GM23338 (cell line): ENCODE results near the gene CTDP1. TPM values are rescaled to one million over a fixed set of nuclear protein-coding genes. Genes with fewer than 3 reads are reported as not detected.

ENCODE experiments used
- ATAC-seq: fragments of 200-7000 bp; cut with Tn5 transposase; 3 replicates; pipeline ENCODE4 v1.9.1; 2020
- DNase-seq: peaks from one replicate; pipeline ENCODE4 v3.0.0-alpha.2; 2015; ENCODE audit warnings: low spot score
- H2AFZ ChIP-seq: fragments of 200-600 bp; sonication (generic); 2 replicates; pipeline ENCODE4 v1.8.0; 2016; ENCODE audit warnings: antibody characterized with exemption, mild to moderate bottlenecking, moderate library complexity
- H3F3A ChIP-seq: fragments of 200-600 bp; sonication (generic); replicated peaks from 2 replicates; pipeline ENCODE4 v1.8.0; 2017; ENCODE audit warnings: antibody characterized with exemption, mixed run types, low read depth
- H3K27ac ChIP-seq: fragments of 200-600 bp; sonication (generic); 2 replicates; pipeline ENCODE4 v1.6.1; 2016; ENCODE audit warnings: low read depth
- H3K27me3 ChIP-seq: fragments of 200-600 bp; sonication (generic); 2 replicates; pipeline ENCODE4 v1.8.0; 2016; ENCODE audit warnings: mild to moderate bottlenecking, mixed run types, moderate library complexity; ENCODE audit not compliant: insufficient read depth
- H3K36me3 ChIP-seq: fragments of 200-600 bp; sonication (generic); 2 replicates; pipeline ENCODE4 v1.8.0; 2016; ENCODE audit warnings: mild to moderate bottlenecking; ENCODE audit not compliant: insufficient read depth
- H3K4me1 ChIP-seq: fragments of 200-600 bp; sonication (generic); 2 replicates; pipeline ENCODE4 v1.8.0; 2016; ENCODE audit warnings: mild to moderate bottlenecking, moderate library complexity; ENCODE audit not compliant: insufficient read depth
- H3K4me2 ChIP-seq: fragments of 200-600 bp; sonication (generic); 2 replicates; pipeline ENCODE4 v1.7.1; 2017; ENCODE audit warnings: mixed run types
- H3K4me3 ChIP-seq: fragments of 200-600 bp; sonication (generic); 2 replicates; pipeline ENCODE4 v1.6.1; 2016; ENCODE audit warnings: mixed run types
- H3K79me2 ChIP-seq: fragments of 200-600 bp; sonication (generic); replicated peaks from 2 replicates; pipeline ENCODE4 v1.8.0; 2017; ENCODE audit warnings: mild to moderate bottlenecking; ENCODE audit not compliant: insufficient read depth
- H3K9me2 ChIP-seq: fragments of 200-600 bp; sonication (generic); 2 replicates; pipeline ENCODE4 v1.8.0; 2017; ENCODE audit not compliant: insufficient read depth
- H4K20me1 ChIP-seq: fragments of 200-600 bp; sonication (generic); replicated peaks from 2 replicates; pipeline ENCODE4 v1.8.0; 2017; ENCODE audit warnings: mild to moderate bottlenecking; ENCODE audit not compliant: insufficient read depth
- H3K27ac Mint-ChIP-seq: 2 replicates; pipeline ENCODE4 v1.8.0; 2020; ENCODE audit warnings: inconsistent platforms, mild to moderate bottlenecking, moderate library complexity, mixed read lengths
- H3K27me3 Mint-ChIP-seq: 3 replicates; pipeline ENCODE4 v1.8.0; 2022; ENCODE audit warnings: low read depth, mild to moderate bottlenecking, moderate library complexity, mixed read lengths, inconsistent platforms; ENCODE audit not compliant: insufficient read depth, poor library complexity
- H3K36me3 Mint-ChIP-seq: 3 replicates; pipeline ENCODE4 v1.8.0; 2021; ENCODE audit warnings: low read depth, mild to moderate bottlenecking, inconsistent platforms, moderate library complexity, mixed read lengths
- H3K4me1 Mint-ChIP-seq: 3 replicates; pipeline ENCODE4 v1.8.0; 2020; ENCODE audit warnings: mild to moderate bottlenecking, inconsistent platforms, mixed read lengths
- H3K4me3 Mint-ChIP-seq: 3 replicates; pipeline ENCODE4 v1.8.0; 2021; ENCODE audit warnings: moderate library complexity, mild to moderate bottlenecking, inconsistent platforms, mixed read lengths
- H3K9me3 Mint-ChIP-seq: 3 replicates; pipeline ENCODE4 v1.8.0; 2020; ENCODE audit warnings: moderate library complexity, mild to moderate bottlenecking, inconsistent platforms, mixed read lengths
- CREB1 ChIP-seq: fragments of 250-450 bp; sonication (Bioruptor Pico); IDR thresholded peaks from 2 replicates; pipeline ENCODE4 v1.5.0; 2020; ENCODE audit warnings: low read depth, mild to moderate bottlenecking, moderate library complexity
- EZH2 ChIP-seq: fragments of 200-600 bp; sonication (generic); IDR thresholded peaks from one replicate; pipeline ENCODE4 v1.8.0; 2017; ENCODE audit warnings: antibody characterized with exemption, mild to moderate bottlenecking, low read depth; ENCODE audit not compliant: unreplicated experiment
- JUNB ChIP-seq: IDR thresholded peaks from one replicate; pipeline ENCODE4 v1.6.1; 2016; ENCODE audit warnings: antibody characterized with exemption; ENCODE audit not compliant: unreplicated experiment
- NANOG ChIP-seq: IDR thresholded peaks from 2 replicates; pipeline ENCODE4 v1.6.1; 2016; ENCODE audit warnings: antibody characterized with exemption, borderline replicate concordance
- POLR2AphosphoS5 ChIP-seq: IDR thresholded peaks from 2 replicates; pipeline ENCODE4 v1.6.1; 2016; ENCODE audit warnings: antibody characterized with exemption, low read depth
- STAT1 ChIP-seq: IDR thresholded peaks from one replicate; pipeline ENCODE4 v1.6.1; 2016; ENCODE audit warnings: antibody characterized with exemption; ENCODE audit not compliant: unreplicated experiment
- ZNF114 ChIP-seq: fragments of 250-450 bp; sonication (Bioruptor Pico); IDR thresholded peaks from 2 replicates; pipeline ENCODE4 v1.5.0; 2020; ENCODE audit warnings: mild to moderate bottlenecking, moderate library complexity
- ZNF462 ChIP-seq: fragments of 250-450 bp; sonication (Bioruptor Pico); IDR thresholded peaks from 2 replicates; pipeline ENCODE4 v1.5.0; 2020; ENCODE audit warnings: mild to moderate bottlenecking, moderate library complexity
- polyA plus RNA-seq: library from polyadenylated mRNA; unstranded; fragments of >200 nt; fragmentation: Nextera tagmentation; extraction: Ambion mirVana; gene quantifications from 2 replicates; pipeline ENCODE4 v1.2.1, GENCODE V29; 2016
- total RNA-seq: library from RNA; depleted of rRNA; stranded (reverse); fragments of >200 nt; shearing (Covaris generic); gene quantifications from 2 replicates; pipeline ENCODE4 v1.2.3, GENCODE V29; 2014
- TF ChIP-seq, protein P1 (sequence below), 2 experiments: fragments of 200-600 bp in 1 of 2; sonication (generic) in 1 of 2; conservative IDR thresholded peaks; 2 replicates each; pipeline versions ENCODE4 v1.5.1 to v1.6.1; 2016 to 2017; ENCODE audit warnings: antibody characterized with exemption in 2 of 2, low read depth in 2 of 2, mild to moderate bottlenecking in 2 of 2, moderate library complexity in 1 of 2

CTDP1 gene
- total and polyA plus RNA-seq, 2 experiments from 2014 or later, result 9.4 to 51.6 TPM

DNA sequence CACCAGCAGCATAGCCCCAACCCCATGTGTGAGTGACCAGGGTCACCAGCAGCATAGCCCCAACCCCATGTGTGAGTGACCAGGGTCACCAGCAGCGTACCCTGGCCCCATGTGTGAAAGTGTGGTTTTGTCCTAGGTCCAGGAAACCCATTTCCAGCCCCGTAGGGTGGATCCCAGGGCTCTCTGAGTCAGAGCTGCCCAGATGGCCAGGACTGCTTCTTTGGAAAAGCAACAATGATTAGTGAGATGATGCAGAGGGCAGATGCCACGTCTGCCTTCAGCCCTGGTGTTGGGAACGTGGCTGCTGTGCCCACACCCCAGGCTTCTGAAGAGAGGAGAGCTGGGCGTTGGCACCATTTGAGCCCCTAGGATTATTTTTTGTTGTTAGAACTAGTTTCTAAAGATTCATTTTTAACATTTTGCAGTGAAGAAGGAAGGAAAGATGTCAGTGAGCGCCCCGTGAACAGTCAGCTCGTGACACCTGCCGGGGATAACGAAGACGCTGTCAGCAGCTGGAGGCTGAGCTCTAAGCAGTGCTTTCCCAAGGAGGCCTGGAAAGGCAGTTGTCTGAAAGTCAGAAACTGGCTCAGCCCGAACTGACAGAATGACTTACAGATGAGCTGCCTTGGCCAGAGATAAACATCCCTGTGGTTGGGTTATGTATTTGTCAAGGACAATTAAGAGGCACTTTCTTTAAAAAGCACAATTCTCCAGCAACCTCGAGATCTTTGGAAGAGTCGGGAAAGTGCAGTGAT lies 86.1 kb downstream of the CTDP1 start (continued):
- TF ChIP-seq ZNF462 (CRISPR knock-in tag), result no peak
- no peak for TF ChIP-seq NANOG
- TF ChIP-seq POLR2AphosphoS5, result no peak
- no peak for TF ChIP-seq CREB1 (CRISPR knock-in tag)

GRCh38 chr18:79766308-79766707 lies 86.7 kb downstream of the CTDP1 start:
- Histone ChIP-seq H3F3A (no peaks in the 10 kb centered on the region), H4K20me1 (no peaks in the 10 kb centered on the region), H3K9me2 (no peaks in the 10 kb centered on the region), H3K4me2 (no peak overlapping the region), H3K36me3 (no peaks in the 10 kb centered on the region), H2AFZ (no peak overlapping the region), H3K4me1 (no peaks in the 10 kb centered on the region), H3K4me3 (no peak overlapping the region), H3K79me2 (no peaks in the 10 kb centered on the region), H3K27me3 (no peaks in the 10 kb centered on the region), H3K27ac (no peak overlapping the region)
- Mint-ChIP-seq H3K36me3 (peaks cover 12% of the 10 kb centered on the region), H3K27me3 (peaks cover 3% of the 10 kb centered on the region), H3K4me1 (no peaks in the 10 kb centered on the region; the same call in 2 of the 3 replicates), H3K4me3 (no peak overlapping the region), H3K9me3 (peaks cover 44% of the 10 kb centered on the region), H3K27ac (no peak overlapping the region)
- ATAC-seq (no peak; the same call in 2 of the 3 replicates), DNase-seq (no peak)
- TF ChIP-seq JUNB (no peak), STAT1 (no peak), ZNF114 (no peak), EZH2 (no peak)
- TF ChIP-seq, protein P1, sequence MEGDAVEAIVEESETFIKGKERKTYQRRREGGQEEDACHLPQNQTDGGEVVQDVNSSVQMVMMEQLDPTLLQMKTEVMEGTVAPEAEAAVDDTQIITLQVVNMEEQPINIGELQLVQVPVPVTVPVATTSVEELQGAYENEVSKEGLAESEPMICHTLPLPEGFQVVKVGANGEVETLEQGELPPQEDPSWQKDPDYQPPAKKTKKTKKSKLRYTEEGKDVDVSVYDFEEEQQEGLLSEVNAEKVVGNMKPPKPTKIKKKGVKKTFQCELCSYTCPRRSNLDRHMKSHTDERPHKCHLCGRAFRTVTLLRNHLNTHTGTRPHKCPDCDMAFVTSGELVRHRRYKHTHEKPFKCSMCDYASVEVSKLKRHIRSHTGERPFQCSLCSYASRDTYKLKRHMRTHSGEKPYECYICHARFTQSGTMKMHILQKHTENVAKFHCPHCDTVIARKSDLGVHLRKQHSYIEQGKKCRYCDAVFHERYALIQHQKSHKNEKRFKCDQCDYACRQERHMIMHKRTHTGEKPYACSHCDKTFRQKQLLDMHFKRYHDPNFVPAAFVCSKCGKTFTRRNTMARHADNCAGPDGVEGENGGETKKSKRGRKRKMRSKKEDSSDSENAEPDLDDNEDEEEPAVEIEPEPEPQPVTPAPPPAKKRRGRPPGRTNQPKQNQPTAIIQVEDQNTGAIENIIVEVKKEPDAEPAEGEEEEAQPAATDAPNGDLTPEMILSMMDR (conservative IDR thresholded peaks at IDR 0.05; ENCODE audit: low read depth in 2 of 2), result no peak
